BLaER1 treated with 17β-estradiol and CSF1 and Interleukin-3, amounts not matched to agents 10 nM and 100 nM (cell line): ENCODE data around the gene MPL.
A peak's percentile ranks its signal among the peaks of the same experiment; 100 is the strongest.

Source experiments
- H3K27ac ChIP-seq, 11 experiments: shearing (Covaris generic); formaldehyde crosslinking; 2 replicates each; pipeline ENCODE4 v1.8.1; 2022
- H3K27me3 ChIP-seq, 11 experiments: shearing (Covaris generic); formaldehyde crosslinking; 2 replicates each; pipeline ENCODE4 v1.8.1; 2022
- H3K36me3 ChIP-seq, 11 experiments: shearing (Covaris generic); formaldehyde crosslinking; 2 replicates each; pipeline ENCODE4 v1.8.1; 2022
- H3K4me1 ChIP-seq, 10 experiments: shearing (Covaris generic); formaldehyde crosslinking; 2 replicates each; pipeline ENCODE4 v1.8.1; 2022
- H3K4me2 ChIP-seq, 11 experiments: shearing (Covaris generic); formaldehyde crosslinking; 2 replicates each; pipeline ENCODE4 v1.8.1; 2022
- H3K4me3 ChIP-seq, 10 experiments: shearing (Covaris generic); formaldehyde crosslinking; 2 replicates each; pipeline ENCODE4 v1.8.1; 2022
- H3K9ac ChIP-seq, 11 experiments: shearing (Covaris generic); formaldehyde crosslinking; 2 replicates each; pipeline ENCODE4 v1.8.1; 2022
- H3K9me3 ChIP-seq, 11 experiments: shearing (Covaris generic); formaldehyde crosslinking; replicated peaks in 1 of 11; 2 replicates each; pipeline ENCODE4 v1.8.1; 2022
- H4K20me1 ChIP-seq, 11 experiments: shearing (Covaris generic); formaldehyde crosslinking; 2 replicates each; pipeline ENCODE4 v1.8.1; 2022
- Cebpa-rat ChIP-seq, 11 experiments: shearing (Covaris generic); IDR thresholded peaks; 2 replicates each; pipeline ENCODE4 v1.8.1; 2022

Gene MPL

DNA sequence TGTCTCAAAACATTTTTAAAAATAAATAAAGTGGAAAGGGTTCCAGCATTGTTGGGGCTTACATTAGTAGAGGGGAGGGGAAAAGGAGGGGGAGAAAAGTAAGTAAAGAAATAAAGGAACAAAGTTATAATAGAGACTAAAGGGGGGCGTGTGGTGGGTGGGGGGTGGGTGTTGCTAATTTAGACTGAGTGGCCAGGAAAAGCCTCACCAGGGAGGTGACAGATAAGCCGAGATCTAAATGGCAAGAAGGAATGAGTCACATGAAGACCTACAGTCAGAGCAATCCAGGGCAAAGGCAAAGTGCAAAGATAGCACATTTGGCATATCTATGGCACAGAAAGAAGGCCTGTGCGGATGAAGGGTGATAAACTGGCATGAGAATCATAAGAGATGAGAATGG lies 7.5 kb downstream of the MPL start:
- H3K9ac ChIP-seq, result no peak overlapping the region
- H3K4me1 ChIP-seq, result peaks cover 11 to 24% (median 17%) of the 10 kb centered on the region in 10 experiments
- H3K27ac ChIP-seq, result no peak overlapping the region

GRCh38 chr1:43346636-43347035 lies 9.0 kb downstream of the MPL start:
- Histone ChIP-seq H4K20me1 (no peaks in the 10 kb centered on the region), H3K27me3 (no peaks in the 10 kb centered on the region), H3K4me1 (peaks cover 12 to 34% (median 21%) of the 10 kb centered on the region in 10 experiments), H3K4me2 (no peak overlapping the region), H3K9me3 (no peaks in the 10 kb centered on the region), H3K27ac (no peak overlapping the region), H3K9ac (no peak overlapping the region), H3K4me3 (no peak overlapping the region), H3K36me3 (no peaks in the 10 kb centered on the region)
- TF ChIP-seq Cebpa-rat (IDR thresholded peaks at IDR 0.05), result no peak

More for the DNA sequence above, 7.5 kb downstream of the MPL start:
- Histone ChIP-seq H3K9me3 (no peaks in the 10 kb centered on the region), H4K20me1 (no peaks in the 10 kb centered on the region), H3K27me3 (no peaks in the 10 kb centered on the region), H3K4me3 (no peak overlapping the region), H3K36me3 (no peaks in the 10 kb centered on the region), H3K4me2 (peak overlapping the region in 2 of 11 experiments; percentile 38 to 48; a peak in 2 of 22 replicates)
- TF ChIP-seq Cebpa-rat (IDR thresholded peaks at IDR 0.05), result no peak

DNA sequence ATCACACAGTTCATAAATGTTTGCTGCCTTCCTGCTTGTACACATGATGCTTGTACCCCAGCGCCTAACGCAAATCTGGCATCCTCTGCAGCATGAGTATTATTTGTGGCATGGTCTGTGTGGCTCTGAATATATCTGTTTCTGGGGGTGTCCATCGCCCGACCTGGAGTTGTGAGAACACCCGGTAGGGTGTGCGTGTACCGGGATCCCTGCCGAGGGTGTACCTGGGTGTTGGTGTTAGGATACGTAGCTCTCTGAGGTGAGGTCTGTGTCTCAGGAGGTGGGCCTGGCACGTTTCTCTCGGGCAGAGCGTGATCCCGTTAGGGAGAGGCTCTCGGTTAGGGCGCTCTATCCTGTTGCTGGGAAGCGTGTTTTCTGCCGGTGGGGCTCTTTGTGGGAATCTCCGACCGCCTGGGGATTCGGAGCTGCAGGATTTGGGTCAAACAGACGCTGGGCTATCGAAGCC lies 10.8 kb downstream of the MPL start:
- H3K4me2 ChIP-seq, result peak overlapping the region; percentile 71 to 92 (median 83)
- no peaks in the 10 kb centered on the region for H3K27me3 ChIP-seq
- no peaks in the 10 kb centered on the region for H3K36me3 ChIP-seq
- H3K4me1 ChIP-seq, result peaks cover 24 to 46% (median 34%) of the 10 kb centered on the region in 10 experiments
- H4K20me1 ChIP-seq, result no peaks in the 10 kb centered on the region
- H3K4me3 ChIP-seq, result peak overlapping the region; percentile 49 to 71 (median 58)
- peak overlapping the region; percentile 36 to 74 (median 67); a peak in 18 of 22 replicates for H3K9ac ChIP-seq
- no peak for TF ChIP-seq Cebpa-rat (IDR thresholded peaks at IDR 0.05)
- H3K27ac ChIP-seq, result peak overlapping the region in 9 of 11 experiments; percentile 28 to 77 (median 57); a peak in 13 of 22 replicates
- no peaks in the 10 kb centered on the region for H3K9me3 ChIP-seq

- Histone ChIP-seq H3K4me2 (peak overlapping the region; percentile 71 to 92 (median 83)), H3K9ac (peak overlapping the region; percentile 36 to 74 (median 67); a peak in 21 of 22 replicates), H3K9me3 (no peaks in the 10 kb centered on the region), H3K36me3 (no peaks in the 10 kb centered on the region), H3K4me3 (peak overlapping the region; percentile 49 to 71 (median 58)), H3K27me3 (no peaks in the 10 kb centered on the region), H3K27ac (peak overlapping the region in 10 of 11 experiments; percentile 38 to 77 (median 60); a peak in 19 of 22 replicates), H4K20me1 (no peaks in the 10 kb centered on the region), H3K4me1 (peaks cover 24 to 46% (median 34%) of the 10 kb centered on the region in 10 experiments)
- no peak for TF ChIP-seq Cebpa-rat (IDR thresholded peaks at IDR 0.05)
Measured at GRCh38 chr1:43348809-43349593, 11.4 kb downstream of the MPL start.

- Histone ChIP-seq H3K4me1 (peaks cover 24 to 46% (median 34%) of the 10 kb centered on the region in 10 experiments), H4K20me1 (no peaks in the 10 kb centered on the region), H3K9ac (peak overlapping the region; percentile 36 to 74 (median 67); a peak in 19 of 22 replicates)
Measured at GRCh38 chr1:43349594-43350306, 12.1 kb downstream of the MPL start.

GRCh38 chr1:43350976-43351375 lies 13.4 kb downstream of the MPL start:
- Histone ChIP-seq H3K9me3 (no peaks in the 10 kb centered on the region), H4K20me1 (no peaks in the 10 kb centered on the region), H3K4me2 (peak overlapping the region in 1 of 11 experiments; percentile 2; a peak in 1 of 22 replicates), H3K9ac (no peak overlapping the region), H3K4me1 (peaks cover 18 to 46% (median 33%) of the 10 kb centered on the region in 10 experiments), H3K27ac (no peak overlapping the region), H3K27me3 (no peaks in the 10 kb centered on the region), H3K36me3 (no peaks in the 10 kb centered on the region), H3K4me3 (no peak overlapping the region)
- TF ChIP-seq Cebpa-rat (IDR thresholded peaks at IDR 0.05), result no peak

More at GRCh38 chr1:43349594-43350306, 12.1 kb downstream of the MPL start:
- peak overlapping the region; percentile 71 to 92 (median 83) for H3K4me2 ChIP-seq
- no peaks in the 10 kb centered on the region for H3K36me3 ChIP-seq
- H3K9me3 ChIP-seq, result no peaks in the 10 kb centered on the region
- peak overlapping the region in 9 of 11 experiments; percentile 38 to 77 (median 62); a peak in 18 of 22 replicates for H3K27ac ChIP-seq
- no peaks in the 10 kb centered on the region for H3K27me3 ChIP-seq
- H3K4me3 ChIP-seq, result peak overlapping the region; percentile 49 to 71 (median 58)
- no peak for TF ChIP-seq Cebpa-rat (IDR thresholded peaks at IDR 0.05)

DNA sequence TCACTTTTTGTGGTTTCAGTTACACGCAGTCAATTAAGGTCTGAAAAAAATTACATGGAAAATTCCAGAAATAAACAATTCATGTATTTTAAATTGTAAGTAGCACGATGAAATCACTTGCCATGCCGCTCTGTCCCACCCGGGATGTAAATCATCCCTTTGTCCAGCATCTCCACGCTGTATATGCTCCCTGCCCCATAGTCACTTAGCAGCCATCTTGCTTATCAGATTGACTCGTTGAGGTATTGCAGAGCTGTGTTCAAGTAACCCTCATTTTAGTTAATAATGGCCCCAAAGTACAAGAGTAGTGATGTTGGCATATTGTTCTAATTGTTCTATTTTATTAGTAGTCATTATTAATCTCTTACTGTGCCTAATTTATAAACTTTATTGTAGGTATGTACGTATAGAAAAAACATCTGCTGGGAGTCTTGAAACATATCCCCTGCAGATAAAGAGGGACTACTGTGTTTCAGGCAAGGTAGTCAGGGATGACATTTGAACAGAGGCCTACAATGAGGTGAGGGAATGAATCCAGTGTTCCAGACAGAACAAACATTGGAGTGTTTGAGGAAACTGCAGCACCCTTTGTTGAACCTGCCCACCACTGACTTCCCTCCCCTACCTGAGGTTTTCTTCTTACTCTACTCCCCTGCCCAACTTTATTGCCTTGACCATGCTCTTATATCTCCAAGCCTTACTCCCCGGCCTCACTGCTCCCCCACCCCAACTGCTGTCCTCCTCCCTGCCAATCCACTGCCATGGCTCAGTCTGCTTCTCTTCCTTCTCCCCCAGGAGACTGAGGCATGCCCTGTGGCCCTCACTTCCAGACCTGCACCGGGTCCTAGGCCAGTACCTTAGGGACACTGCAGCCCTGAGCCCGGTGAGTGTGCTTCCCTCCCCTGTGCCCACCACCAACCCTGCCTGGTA lies 14.1 kb downstream of the MPL start:
- no peaks in the 10 kb centered on the region for H3K36me3 ChIP-seq

GRCh38 chr1:43352351-43352705 lies 14.7 kb downstream of the MPL start:
- peak overlapping the region in 7 of 11 experiments; percentile 7 to 64 (median 23); a peak in 11 of 22 replicates for H3K4me2 ChIP-seq
- no peak for TF ChIP-seq Cebpa-rat (IDR thresholded peaks at IDR 0.05)
- no peaks in the 10 kb centered on the region for H3K27me3 ChIP-seq
- no peak overlapping the region; a peak in 1 of 22 replicates for H3K27ac ChIP-seq
- no peaks in the 10 kb centered on the region for H3K36me3 ChIP-seq
- H3K9me3 ChIP-seq, result no peaks in the 10 kb centered on the region
- peaks cover 23 to 47% (median 34%) of the 10 kb centered on the region in 10 experiments for H3K4me1 ChIP-seq
- H3K9ac ChIP-seq, result no peak overlapping the region
- no peak overlapping the region for H3K4me3 ChIP-seq
- H4K20me1 ChIP-seq, result no peaks in the 10 kb centered on the region

More for the DNA sequence above, 14.1 kb downstream of the MPL start:
- Histone ChIP-seq H4K20me1 (no peaks in the 10 kb centered on the region), H3K9me3 (no peaks in the 10 kb centered on the region), H3K27me3 (no peaks in the 10 kb centered on the region), H3K4me3 (no peak overlapping the region), H3K9ac (no peak overlapping the region), H3K4me2 (peak overlapping the region in 2 of 11 experiments; percentile 23 to 64; a peak in 3 of 22 replicates), H3K4me1 (peaks cover 18 to 46% (median 33%) of the 10 kb centered on the region in 10 experiments), H3K27ac (no peak overlapping the region; a peak in 1 of 22 replicates)
- TF ChIP-seq Cebpa-rat (IDR thresholded peaks at IDR 0.05), result no peak
